Measurements from ENCODE around the gene SLIT3.

Gene SLIT3

GRCh38 chr5:168987543-168988300, 313.2 kb downstream of the SLIT3 start:
- TF ChIP-seq CTCF (IDR thresholded peaks at IDR 0.05; ENCODE audit: insufficient read depth, low read depth, low read length, missing control alignments), result peak; percentile 77
- H3K4me3 ChIP-seq (ENCODE audit: low read depth, low read length), result no peak overlapping the region
- DNase-seq (ENCODE audit: low read depth), result peak; percentile 59

GRCh38 chr5:168985454-168985853, 315.5 kb downstream of the SLIT3 start:
- TF ChIP-seq CTCF (IDR thresholded peaks at IDR 0.05; ENCODE audit: insufficient read depth, low read depth, low read length, missing control alignments), result no peak
- no peak overlapping the region for H3K4me3 ChIP-seq (ENCODE audit: low read depth, low read length)
- no peak for DNase-seq (ENCODE audit: low read depth)

GRCh38 chr5:168984135-168984675, 316.7 kb downstream of the SLIT3 start:
- no peak overlapping the region for H3K4me3 ChIP-seq (ENCODE audit: low read depth, low read length)
- no peak for DNase-seq (ENCODE audit: low read depth)
- no peak for TF ChIP-seq CTCF (IDR thresholded peaks at IDR 0.05; ENCODE audit: insufficient read depth, low read depth, low read length, missing control alignments)

GRCh38 chr5:168979135-168979534, 321.8 kb downstream of the SLIT3 start:
- no peak for DNase-seq (ENCODE audit: low read depth)
- no peak overlapping the region for H3K4me3 ChIP-seq (ENCODE audit: low read depth, low read length)
- TF ChIP-seq CTCF (IDR thresholded peaks at IDR 0.05; ENCODE audit: insufficient read depth, low read depth, low read length, missing control alignments), result no peak

- DNase-seq (ENCODE audit: low read depth), result no peak
- no peak for TF ChIP-seq CTCF (IDR thresholded peaks at IDR 0.05; ENCODE audit: insufficient read depth, low read depth, low read length, missing control alignments)
- H3K4me3 ChIP-seq (ENCODE audit: low read depth, low read length), result no peak overlapping the region
Measured at GRCh38 chr5:168978500-168978899, 322.4 kb downstream of the SLIT3 start.

GRCh38 chr5:168978015-168978414, 322.9 kb downstream of the SLIT3 start:
- no peak for DNase-seq (ENCODE audit: low read depth)
- no peak overlapping the region for H3K4me3 ChIP-seq (ENCODE audit: low read depth, low read length)
- TF ChIP-seq CTCF (IDR thresholded peaks at IDR 0.05; ENCODE audit: insufficient read depth, low read depth, low read length, missing control alignments), result no peak

Measured in GM12865 (cell line).